Esophagus muscularis mucosa (tissue), 4 donors: ENCODE data around the gene CLCC1. TPM values are rescaled to one million over a fixed set of nuclear protein-coding genes. Genes with fewer than 3 reads are reported as not detected.

Experiments used
- DNase-seq: peaks from one replicate; pipeline ENCODE4 v3.0.0-alpha.2; 2017; ENCODE audit errors: extremely low spot score
- H3K27ac ChIP-seq, 4 donors: fragments of 200-600 bp; sonication (generic); replicated peaks in 1 of 4; 1 replicate in 3 of 4; 2 replicates in 1 of 4; pipeline ENCODE4 v1.5.1; 2016 to 2019; ENCODE audit warnings: mild to moderate bottlenecking in 1 of 4
- H3K27me3 ChIP-seq, 4 donors: fragments of 200-600 bp; sonication (generic); one replicate each; pipeline versions ENCODE4 v1.5.1 to v1.6.0; 2016 to 2019
- H3K36me3 ChIP-seq, 4 donors: fragments of 200-600 bp; sonication (generic); one replicate each; pipeline ENCODE4 v1.5.1; 2016 to 2019
- H3K4me1 ChIP-seq, 4 donors: fragments of 200-600 bp; sonication (generic); one replicate each; pipeline ENCODE4 v1.5.1; 2016 to 2019
- H3K4me3 ChIP-seq, 4 donors: fragments of 200-600 bp; sonication (generic); 1 replicate in 2 of 4; 2 replicates in 2 of 4; pipeline ENCODE4 v1.5.1; 2016 to 2019; ENCODE audit warnings: mild to moderate bottlenecking in 4 of 4, moderate library complexity in 1 of 4
- H3K9me3 ChIP-seq, 4 donors: fragments of 200-600 bp; sonication (generic); 1 replicate in 3 of 4; 2 replicates in 1 of 4; pipeline ENCODE4 v1.5.1; 2016 to 2019
- CTCF ChIP-seq, 3 experiments: fragments of 200-600 bp in 2 of 3; fragments of 450-650 bp in 1 of 3; sonication (generic) in 2 of 3; IDR thresholded peaks; one replicate each; pipeline ENCODE4 v1.5.1; 2017 to 2019; ENCODE audit warnings: antibody characterized with exemption in 3 of 3, mild to moderate bottlenecking in 2 of 3, moderate library complexity in 1 of 3
- EP300 ChIP-seq: sonication (generic); formaldehyde crosslinking; IDR thresholded peaks from one replicate; pipeline ENCODE4 v1.6.1; 2017; ENCODE audit warnings: antibody characterized with exemption
- POLR2A ChIP-seq: fragments of 450-650 bp; IDR thresholded peaks from one replicate; pipeline ENCODE4 v1.6.1; 2017; ENCODE audit warnings: antibody characterized with exemption, moderate library complexity, mild to moderate bottlenecking, low read depth
- POLR2AphosphoS5 ChIP-seq, 2 donors: sonication (generic); formaldehyde crosslinking; IDR thresholded peaks; one replicate each; pipeline ENCODE4 v1.6.1; 2017; ENCODE audit warnings: antibody characterized with exemption in 2 of 2
- WGBS: methylation state at CpG from one replicate; pipeline ENCODE4 v1.1.5; 2018; 5-methylcytosine and 5-hydroxymethylcytosine counted together
- intact Hi-C: fragments of 100-400 bp; cut with DNase I; formaldehyde crosslinking; loops from one replicate; pipeline ENCODE4 v1.15.1; 2023
- total RNA-seq, 4 donors: library from RNA; depleted of rRNA; stranded (reverse); fragments of >200 nt; gene quantifications; one replicate each; pipeline versions ENCODE4 v1.1.0 to v1.2.1, GENCODE V29; 2016

Gene CLCC1
- total RNA-seq, 4 donors from 2014 or later = 16.6 to 32.4 (median 25.9) TPM

GRCh38 chr1:108953452-108953851, 9.8 kb downstream of the CLCC1 start:
- intact Hi-C loops = no loop called here
- Histone ChIP-seq H3K9me3 (no peaks in the 10 kb centered on the region), H3K4me3 (no peak overlapping the region), H3K27me3 (no peaks in the 10 kb centered on the region), H3K27ac (no peak overlapping the region), H3K36me3 (peaks cover 0 to 27% (median 11%) of the 10 kb centered on the region in 4 donors), H3K4me1 (peaks cover 3 to 19% (median 17%) of the 10 kb centered on the region in 4 donors)
- TF ChIP-seq POLR2AphosphoS5 (IDR thresholded peaks at IDR 0.05) = no peak
- TF ChIP-seq EP300 = no peak
- TF ChIP-seq CTCF (IDR thresholded peaks at IDR 0.05) = no peak
- TF ChIP-seq POLR2A = no peak
- DNase-seq = no peak
- 95% methylated on average over 6 of the region's 6 CpGs for WGBS

DNA sequence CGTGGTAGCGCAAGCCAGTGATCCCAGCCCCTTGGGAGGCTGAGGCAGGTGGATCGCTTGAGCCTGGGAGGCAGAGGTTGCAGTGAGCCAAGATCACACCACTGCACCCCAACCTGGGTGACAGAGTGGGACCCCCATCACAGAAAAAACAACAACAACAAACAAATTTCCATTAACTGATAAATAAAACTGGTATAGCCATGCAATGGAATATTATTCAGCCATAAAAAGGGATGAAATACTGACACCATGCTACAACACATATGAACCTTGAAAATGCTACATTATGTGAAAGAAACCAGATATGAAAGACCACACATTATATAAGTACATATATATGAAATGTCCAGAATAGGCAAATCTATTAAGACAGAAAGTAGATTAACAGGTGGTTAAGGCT, 12.0 kb downstream of the CLCC1 start:
- 97% methylated on average over 3 of the region's 3 CpGs for WGBS
- no peaks in the 10 kb centered on the region for H3K27me3 ChIP-seq
- DNase-seq = no peak
- intact Hi-C loops = no loop called here
- H3K27ac ChIP-seq = no peak overlapping the region
- H3K36me3 ChIP-seq = peaks cover 0 to 34% (median 21%) of the 10 kb centered on the region in 4 donors
- H3K9me3 ChIP-seq = no peaks in the 10 kb centered on the region
- TF ChIP-seq CTCF (IDR thresholded peaks at IDR 0.05) = no peak
- no peak for TF ChIP-seq POLR2AphosphoS5 (IDR thresholded peaks at IDR 0.05)
- no peak for TF ChIP-seq POLR2A
- no peak for TF ChIP-seq EP300
- H3K4me1 ChIP-seq = peaks cover 13 to 22% (median 20%) of the 10 kb centered on the region in 4 donors
- no peak overlapping the region for H3K4me3 ChIP-seq

DNA sequence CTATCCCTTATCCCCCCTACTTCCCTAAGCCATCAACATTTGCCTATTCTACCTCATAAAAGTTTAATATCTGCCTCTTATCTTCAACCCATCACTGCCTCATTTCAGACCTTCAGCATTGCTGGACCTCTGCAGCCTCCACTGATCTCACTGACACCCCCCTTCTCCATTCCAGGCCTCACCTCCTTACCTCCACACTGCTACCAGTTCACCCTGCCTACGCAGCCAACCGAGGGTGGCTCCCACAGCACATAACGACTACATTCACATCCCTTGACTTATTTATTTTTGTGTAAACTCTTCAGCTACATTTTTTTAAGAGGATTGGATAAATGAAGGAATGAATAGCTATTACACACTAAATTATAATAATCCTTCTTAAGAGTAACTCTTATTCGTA, 14.2 kb downstream of the CLCC1 start:
- intact Hi-C loops = no loop called here
- no peaks in the 10 kb centered on the region for H3K9me3 ChIP-seq
- H3K27ac ChIP-seq = no peak overlapping the region
- no peak for DNase-seq
- no peak for TF ChIP-seq POLR2A
- no peak for TF ChIP-seq POLR2AphosphoS5 (IDR thresholded peaks at IDR 0.05)
- no peak for TF ChIP-seq EP300
- TF ChIP-seq CTCF (IDR thresholded peaks at IDR 0.05) = no peak
- 77% methylated on average over 4 of the region's 4 CpGs for WGBS
- H3K4me3 ChIP-seq = no peak overlapping the region
- peaks cover 13 to 21% (median 20%) of the 10 kb centered on the region in 4 donors for H3K4me1 ChIP-seq
- H3K27me3 ChIP-seq = no peaks in the 10 kb centered on the region
- peaks cover 0 to 35% (median 24%) of the 10 kb centered on the region in 4 donors for H3K36me3 ChIP-seq

GRCh38 chr1:108947871-108948525, 15.3 kb downstream of the CLCC1 start:
- H3K36me3 ChIP-seq = peaks cover 0 to 42% (median 27%) of the 10 kb centered on the region in 4 donors
- H3K4me3 ChIP-seq = peak overlapping the region in 3 of 4 donors; percentile 1 to 27 (median 12)
- peak overlapping the region; percentile 3 to 60 (median 29) for H3K27ac ChIP-seq
- H3K27me3 ChIP-seq = no peaks in the 10 kb centered on the region
- WGBS = 11% methylated on average over 6 of the region's 6 CpGs
- DNase-seq = no peak
- H3K4me1 ChIP-seq = peaks cover 13 to 21% (median 20%) of the 10 kb centered on the region in 4 donors
- intact Hi-C loops = no loop called here
- TF ChIP-seq EP300 (no peak), POLR2AphosphoS5 (IDR thresholded peaks at IDR 0.05) (no peak), CTCF (IDR thresholded peaks at IDR 0.05) (no peak), POLR2A (no peak)
- no peaks in the 10 kb centered on the region for H3K9me3 ChIP-seq

- no peaks in the 10 kb centered on the region for H3K9me3 ChIP-seq
- H3K4me1 ChIP-seq = no peaks in the 10 kb centered on the region
- H3K36me3 ChIP-seq = peaks cover 38 to 95% (median 80%) of the 10 kb centered on the region in 4 donors
- intact Hi-C loops = no loop called here
- DNase-seq = no peak
- 95% methylated on average over 9 of the region's 9 CpGs for WGBS
- no peak overlapping the region for H3K27ac ChIP-seq
- TF ChIP-seq POLR2A = no peak
- TF ChIP-seq EP300 = no peak
- TF ChIP-seq POLR2AphosphoS5 (IDR thresholded peaks at IDR 0.05) = no peak
- no peak for TF ChIP-seq CTCF (IDR thresholded peaks at IDR 0.05)
- H3K4me3 ChIP-seq = no peak overlapping the region
- no peaks in the 10 kb centered on the region for H3K27me3 ChIP-seq
Measured at GRCh38 chr1:108936170-108936569, 27.1 kb downstream of the CLCC1 start.
